ENCODE data around the gene GNG7.
"Not testable (repeated sequence)": the region's sequence is repeated elsewhere in the genome, so short reads cannot be mapped to it uniquely, and the experiment has no call there.

DNA sequence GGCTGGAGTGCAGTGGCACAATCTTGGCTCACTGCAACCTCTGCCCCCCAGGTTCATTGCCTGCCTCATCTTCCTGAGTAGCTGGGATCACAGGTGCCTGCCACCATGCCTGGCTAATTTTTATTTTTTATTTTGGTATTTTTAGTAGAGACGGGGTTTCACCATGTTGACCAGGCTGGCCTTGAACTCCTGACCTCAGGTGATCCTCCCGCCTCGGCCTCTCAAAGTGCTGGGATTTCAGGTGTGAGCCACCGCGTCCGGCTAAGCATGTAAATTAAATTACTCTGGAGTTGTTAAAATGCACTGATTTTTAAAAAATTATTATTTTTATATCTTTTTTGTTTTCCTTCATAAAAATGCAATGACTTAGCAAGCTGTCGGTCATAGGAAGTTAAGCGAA lies 195.8 kb downstream of the GNG7 start:
- TF ChIP-seq, protein P1, sequence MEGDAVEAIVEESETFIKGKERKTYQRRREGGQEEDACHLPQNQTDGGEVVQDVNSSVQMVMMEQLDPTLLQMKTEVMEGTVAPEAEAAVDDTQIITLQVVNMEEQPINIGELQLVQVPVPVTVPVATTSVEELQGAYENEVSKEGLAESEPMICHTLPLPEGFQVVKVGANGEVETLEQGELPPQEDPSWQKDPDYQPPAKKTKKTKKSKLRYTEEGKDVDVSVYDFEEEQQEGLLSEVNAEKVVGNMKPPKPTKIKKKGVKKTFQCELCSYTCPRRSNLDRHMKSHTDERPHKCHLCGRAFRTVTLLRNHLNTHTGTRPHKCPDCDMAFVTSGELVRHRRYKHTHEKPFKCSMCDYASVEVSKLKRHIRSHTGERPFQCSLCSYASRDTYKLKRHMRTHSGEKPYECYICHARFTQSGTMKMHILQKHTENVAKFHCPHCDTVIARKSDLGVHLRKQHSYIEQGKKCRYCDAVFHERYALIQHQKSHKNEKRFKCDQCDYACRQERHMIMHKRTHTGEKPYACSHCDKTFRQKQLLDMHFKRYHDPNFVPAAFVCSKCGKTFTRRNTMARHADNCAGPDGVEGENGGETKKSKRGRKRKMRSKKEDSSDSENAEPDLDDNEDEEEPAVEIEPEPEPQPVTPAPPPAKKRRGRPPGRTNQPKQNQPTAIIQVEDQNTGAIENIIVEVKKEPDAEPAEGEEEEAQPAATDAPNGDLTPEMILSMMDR (conservative IDR thresholded peaks at IDR 0.05; ENCODE audit: low read length), result not testable (repeated sequence)
- not testable (repeated sequence) for TF ChIP-seq EZH2phosphoT487 (IDR thresholded peaks at IDR 0.05; ENCODE audit: borderline replicate concordance)
